Measurements from ENCODE around the gene TM4SF5. TPM values are rescaled to one million over a fixed set of nuclear protein-coding genes. Genes with fewer than 3 reads are reported as not detected.

The TM4SF5 gene
- total and polyA plus RNA-seq, 2 of the 8 experiments (the other 6 are each of a cell fraction or from before 2014, with no cell fraction given), result not detected

DNA sequence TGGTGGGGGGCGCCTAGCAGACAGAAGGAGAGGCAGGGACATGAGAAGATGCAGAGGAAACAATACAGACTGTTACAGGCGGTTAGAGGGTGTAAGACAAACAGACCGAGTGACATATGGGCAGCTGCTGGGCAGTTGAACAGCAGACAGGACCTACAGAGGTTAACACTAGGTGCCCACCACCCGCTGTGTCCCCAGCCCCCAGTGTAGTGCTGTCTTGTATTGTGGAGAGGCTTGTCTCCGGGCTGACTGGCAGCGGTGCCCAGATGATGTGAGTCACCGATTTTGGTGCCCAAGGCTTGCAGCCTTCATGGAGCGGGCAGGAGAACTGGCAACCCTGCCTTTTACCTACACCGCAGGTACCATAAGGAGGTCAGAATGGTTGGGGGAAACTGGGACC lies 29.6 kb upstream of the TM4SF5 start:
- Histone ChIP-seq H2BK20ac (ENCODE audit: low read length) (no peak overlapping the region), H3K79me2 (ENCODE audit: control insufficient read depth in 1 of 2, insufficient read depth in 2 of 2, low read length in 2 of 2) (no peaks in the 10 kb centered on the region), H2AFZ (ENCODE audit: low read length) (no peak overlapping the region), H3K4me1 (replicated peaks in 1 of 4; ENCODE audit: control insufficient read depth in 3 of 4, insufficient read depth in 4 of 4, low read length in 3 of 4) (peaks cover 0 to 12% (median 7%) of the 10 kb centered on the region in 4 experiments; a peak in 5 of 7 replicates), H4K8ac (ENCODE audit: extremely low read depth, insufficient read depth, low read length) (no peak overlapping the region), H2BK5ac (ENCODE audit: low read depth, low read length) (no peak overlapping the region), H3K4me2 (ENCODE audit: insufficient read depth in 1 of 2, low read depth in 2 of 2, low read length in 2 of 2) (no peak overlapping the region), H2BK12ac (ENCODE audit: low read depth, low read length) (no peak overlapping the region), H3K27me3 (replicated peaks in 1 of 4; ENCODE audit: control insufficient read depth in 3 of 4, extremely low read depth in 1 of 4, insufficient read depth in 3 of 4, low read length in 3 of 4) (peaks cover 29 to 61% (median 47%) of the 10 kb centered on the region in 4 experiments), H3K4ac (replicated peaks; ENCODE audit: insufficient read length, low read depth, low read length) (no peak overlapping the region), H3K79me1 (ENCODE audit: low read depth, low read length) (no peaks in the 10 kb centered on the region), H3K9me3 (ENCODE audit: insufficient read depth in 2 of 2, low read depth in 1 of 2, low read length in 1 of 2) (no peaks in the 10 kb centered on the region; a peak in 1 of 4 replicates), H2AK5ac (ENCODE audit: low read depth, low read length) (no peak overlapping the region), H3K23me2 (ENCODE audit: low read depth, low read length) (peaks cover 21% of the 10 kb centered on the region; the same call in 1 of the 2 replicates), H2BK15ac (ENCODE audit: low read length) (no peak overlapping the region), H2BK120ac (replicated peaks; ENCODE audit: low read depth, low read length) (no peak overlapping the region), H3K4me3 (ENCODE audit: extremely low read depth in 1 of 4, insufficient read depth in 2 of 4, low read depth in 3 of 4, low read length in 4 of 4) (no peak overlapping the region), H3K36me3 (ENCODE audit: control insufficient read depth in 2 of 4, insufficient read depth in 4 of 4, low read length in 3 of 4) (no peaks in the 10 kb centered on the region; a peak in 1 of 8 replicates), H3K18ac (ENCODE audit: extremely low read depth, low read length) (no peak overlapping the region), H3K9ac (replicated peaks in 1 of 4; ENCODE audit: extremely low read depth in 1 of 4, low read depth in 3 of 4, low read length in 3 of 4) (no peak overlapping the region), H3K14ac (ENCODE audit: insufficient read length) (no peak overlapping the region), H4K5ac (ENCODE audit: insufficient read length, low read depth, low read length) (no peak overlapping the region), H4K91ac (replicated peaks; ENCODE audit: insufficient read length, low read length) (no peak overlapping the region), H3K27ac (ENCODE audit: low read depth, low read length) (no peak overlapping the region), H4K20me1 (replicated peaks in 1 of 2; ENCODE audit: control insufficient read depth in 1 of 2, insufficient read depth in 2 of 2, low read length in 2 of 2) (no peaks in the 10 kb centered on the region), H3K56ac (replicated peaks; ENCODE audit: insufficient read length, low read depth, low read length) (no peak overlapping the region), H3K23ac (ENCODE audit: insufficient read length) (no peak overlapping the region)
- DNase-seq (ENCODE audit: low read depth in 1 of 2, low spot score in 2 of 2) (no peak), FAIRE-seq (no peak)
- CTCF ChIA-PET (ENCODE audit: partially characterized antibody), result interaction anchor here (0.7 to 1.3 kb wide), 6 partner anchors 9 to 149 kb away, joined by 3 to 5 read pairs (median 3); partner anchors contain the start of gene PSMB6
- POLR2A ChIA-PET (ENCODE audit: partially characterized antibody), result no interaction called here
- WGBS, 2 experiments (ENCODE audit: extremely low coverage in 1 of 2, insufficient coverage in 1 of 2, insufficient read length in 1 of 2, insufficient replicate concordance in 2 of 2, low coverage in 1 of 2, low lambda C conversion rate in 2 of 2, missing lambda C conversion rate in 1 of 2), result 83% methylated on average over 9 of the region's 9 CpGs; no CpG with 5 or more reads in 1 of the 2 experiments
- TF ChIP-seq TBP (IDR thresholded peaks at IDR 0.05; ENCODE audit: low read depth, low read length) (no peak), GABPA (IDR thresholded peaks at IDR 0.05; ENCODE audit: borderline replicate concordance, insufficient read depth, low read length) (no peak), CEBPB (IDR thresholded peaks at IDR 0.05; ENCODE audit: low read depth, low read length) (no peak), TAF7 (optimal IDR thresholded peaks at IDR 0.05; ENCODE audit: borderline replicate concordance, low read depth, low read length) (no peak), NRF1 (IDR thresholded peaks at IDR 0.05; ENCODE audit: low read depth, low read length) (no peak), MAFK (IDR thresholded peaks at IDR 0.05; ENCODE audit: low read depth, low read length) (no peak), BACH1 (IDR thresholded peaks at IDR 0.05; ENCODE audit: low read length) (no peak), HDAC2 (IDR thresholded peaks at IDR 0.05; ENCODE audit: borderline replicate concordance in 1 of 2, low read depth in 2 of 2, low read length in 2 of 2) (no peak), ASH2L (IDR thresholded peaks at IDR 0.05; ENCODE audit: low read length) (no peak), SAP30 (IDR thresholded peaks at IDR 0.05; ENCODE audit: insufficient read depth, insufficient replicate concordance, low read length) (no peak), POU5F1 (IDR thresholded peaks at IDR 0.05; ENCODE audit: low read depth, low read length) (no peak), JUND (IDR thresholded peaks at IDR 0.05; ENCODE audit: low read length) (no peak), RXRA (IDR thresholded peaks at IDR 0.05; ENCODE audit: insufficient read depth, low read depth, low read length) (no peak), CHD1 (IDR thresholded peaks at IDR 0.05; ENCODE audit: low read depth, low read length) (no peak), CREB1 (IDR thresholded peaks at IDR 0.05) (no peak), TCF12 (IDR thresholded peaks at IDR 0.05; ENCODE audit: low read depth, low read length) (no peak)
